A673 (cell line): ENCODE data around the gene RAB23. TPM values are rescaled to one million over a fixed set of nuclear protein-coding genes. Genes with fewer than 3 reads are reported as not detected.

Source experiments
- BruUV-seq: library from RNA; stranded (reverse); fragments of 400-500 nt; replicated peaks from 2 replicates; lab custom pipeline; 2021; lab: Mats Ljungman, UMichigan
- CTCF ChIA-PET: fragments of 300-600 bp; sonication (Branson Sonifier 250); formaldehyde crosslinking; loops from one replicate; lab custom pipeline; 2022; ENCODE audit warnings: antibody characterized with exemption; lab: Charles Lee
- POLR2A ChIA-PET: fragments of 300-600 bp; sonication (Branson Sonifier 250); formaldehyde crosslinking; loops from one replicate; lab custom pipeline; 2022; ENCODE audit warnings: antibody characterized with exemption; ENCODE audit not compliant: low non-redundant PET; lab: Charles Lee
- DNase-seq: peaks from one replicate; pipeline ENCODE4 v3.0.0-alpha.2; 2015; ENCODE audit warnings: low spot score
- H3K27ac ChIP-seq: fragments of 200-600 bp; sonication (generic); 2 replicates; pipeline ENCODE4 v1.5.1; 2016; ENCODE audit warnings: mixed run types, low read depth, mild to moderate bottlenecking, mixed read lengths, antibody characterized with exemption, low read length; ENCODE audit not compliant: poor library complexity, severe bottlenecking
- H3K27me3 ChIP-seq: fragments of 200-600 bp; sonication (generic); replicated peaks from 2 replicates; pipeline ENCODE4 v1.6.1; 2017; ENCODE audit warnings: mixed run types, low read depth, mild to moderate bottlenecking, mixed read lengths, antibody characterized with exemption, low read length; ENCODE audit not compliant: insufficient read depth, poor library complexity
- H3K36me3 ChIP-seq: fragments of 200-600 bp; sonication (generic); 2 replicates; pipeline ENCODE4 v1.6.1; 2016; ENCODE audit warnings: mixed run types, mild to moderate bottlenecking, mixed read lengths, antibody characterized with exemption, low read length; ENCODE audit not compliant: insufficient read depth, poor library complexity, severe bottlenecking
- H3K4me1 ChIP-seq: fragments of 200-600 bp; sonication (generic); 2 replicates; pipeline ENCODE4 v1.6.1; 2017; ENCODE audit warnings: mixed run types, mild to moderate bottlenecking, mixed read lengths, antibody characterized with exemption, low read length; ENCODE audit not compliant: insufficient read depth, poor library complexity, severe bottlenecking
- H3K4me3 ChIP-seq: fragments of 200-600 bp; sonication (generic); 2 replicates; pipeline ENCODE4 v1.5.1; 2016; ENCODE audit warnings: low read depth, mixed run types, mild to moderate bottlenecking, mixed read lengths, low read length; ENCODE audit not compliant: poor library complexity, severe bottlenecking
- H3K9me3 ChIP-seq: fragments of 200-600 bp; sonication (generic); 2 replicates; pipeline ENCODE4 v1.6.1; 2016; ENCODE audit warnings: mixed run types, low read depth, mild to moderate bottlenecking, mixed read lengths, antibody characterized with exemption, low read length; ENCODE audit not compliant: poor library complexity, severe bottlenecking
- EZH2 ChIP-seq: fragments of 200-600 bp; sonication (generic); IDR thresholded peaks from 2 replicates; pipeline ENCODE4 v1.6.1; 2017; ENCODE audit warnings: borderline replicate concordance, low read depth, mild to moderate bottlenecking, mixed read lengths, antibody characterized with exemption, low read length; ENCODE audit not compliant: poor library complexity, severe bottlenecking
- intact Hi-C: fragments of 100-400 bp; cut with micrococcal nuclease; formaldehyde crosslinking; loops from one replicate; pipeline ENCODE4 v1.10.0; 2022; ENCODE audit not compliant: unreplicated experiment
- total RNA-seq: library from RNA; stranded (reverse); gene quantifications from 2 replicates; pipeline ENCODE4 v1.2.3, GENCODE V29; 2021
- TF ChIP-seq, protein P1 (sequence below): fragments of 300-800, 200-600 bp; sonication (generic); conservative IDR thresholded peaks from 2 replicates; pipeline ENCODE4 v1.5.1; 2017; ENCODE audit warnings: low read depth, mild to moderate bottlenecking, antibody characterized with exemption, low read length, moderate library complexity, mixed read lengths

Gene RAB23
- total RNA-seq, 1 experiment from 2014 or later: 17.8 TPM

DNA sequence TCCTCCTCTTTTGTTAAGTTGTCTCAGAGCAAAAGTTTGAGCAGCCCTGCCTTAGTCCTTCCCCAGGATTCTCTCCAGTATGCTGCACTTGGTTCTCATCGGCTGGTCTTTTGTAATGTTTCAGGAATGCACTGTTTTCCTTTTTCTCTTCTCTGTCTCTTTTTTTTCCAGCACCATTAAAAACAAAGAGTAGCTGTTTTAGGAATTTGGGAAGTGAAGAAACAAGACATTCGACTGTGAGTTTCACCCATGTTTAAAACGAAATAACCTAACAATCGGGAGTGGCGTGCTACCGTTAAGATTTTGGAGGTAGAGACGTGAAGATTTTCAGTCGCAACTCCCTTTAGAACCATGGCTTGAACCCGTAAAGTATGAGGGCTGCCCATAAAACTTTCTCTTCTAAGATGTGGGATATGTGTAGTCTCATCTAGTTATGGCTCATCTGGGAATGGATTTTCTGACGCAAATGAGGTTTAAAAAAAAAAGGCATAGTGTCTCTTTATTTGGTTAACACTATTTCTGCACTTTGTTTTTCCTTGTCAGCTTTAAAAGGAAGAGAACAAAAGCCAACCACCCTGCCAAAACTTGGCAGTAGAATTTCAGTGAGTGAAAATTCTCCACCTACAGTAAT is 35.9 kb upstream of the RAB23 start:
- intact Hi-C loops: no loop called here
- H3K27ac ChIP-seq: no peak overlapping the region
- no peaks in the 10 kb centered on the region for H3K9me3 ChIP-seq
- no peak overlapping the region for H3K4me3 ChIP-seq
- CTCF ChIA-PET: no interaction called here
- DNase-seq: no peak
- no peak for TF ChIP-seq EZH2
- TF ChIP-seq, protein P1, sequence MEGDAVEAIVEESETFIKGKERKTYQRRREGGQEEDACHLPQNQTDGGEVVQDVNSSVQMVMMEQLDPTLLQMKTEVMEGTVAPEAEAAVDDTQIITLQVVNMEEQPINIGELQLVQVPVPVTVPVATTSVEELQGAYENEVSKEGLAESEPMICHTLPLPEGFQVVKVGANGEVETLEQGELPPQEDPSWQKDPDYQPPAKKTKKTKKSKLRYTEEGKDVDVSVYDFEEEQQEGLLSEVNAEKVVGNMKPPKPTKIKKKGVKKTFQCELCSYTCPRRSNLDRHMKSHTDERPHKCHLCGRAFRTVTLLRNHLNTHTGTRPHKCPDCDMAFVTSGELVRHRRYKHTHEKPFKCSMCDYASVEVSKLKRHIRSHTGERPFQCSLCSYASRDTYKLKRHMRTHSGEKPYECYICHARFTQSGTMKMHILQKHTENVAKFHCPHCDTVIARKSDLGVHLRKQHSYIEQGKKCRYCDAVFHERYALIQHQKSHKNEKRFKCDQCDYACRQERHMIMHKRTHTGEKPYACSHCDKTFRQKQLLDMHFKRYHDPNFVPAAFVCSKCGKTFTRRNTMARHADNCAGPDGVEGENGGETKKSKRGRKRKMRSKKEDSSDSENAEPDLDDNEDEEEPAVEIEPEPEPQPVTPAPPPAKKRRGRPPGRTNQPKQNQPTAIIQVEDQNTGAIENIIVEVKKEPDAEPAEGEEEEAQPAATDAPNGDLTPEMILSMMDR: no peak
- POLR2A ChIA-PET: no interaction called here
- no TSS peak for BruUV-seq
- H3K4me1 ChIP-seq: no peaks in the 10 kb centered on the region
- no peaks in the 10 kb centered on the region for H3K36me3 ChIP-seq
- H3K27me3 ChIP-seq: no peaks in the 10 kb centered on the region

DNA sequence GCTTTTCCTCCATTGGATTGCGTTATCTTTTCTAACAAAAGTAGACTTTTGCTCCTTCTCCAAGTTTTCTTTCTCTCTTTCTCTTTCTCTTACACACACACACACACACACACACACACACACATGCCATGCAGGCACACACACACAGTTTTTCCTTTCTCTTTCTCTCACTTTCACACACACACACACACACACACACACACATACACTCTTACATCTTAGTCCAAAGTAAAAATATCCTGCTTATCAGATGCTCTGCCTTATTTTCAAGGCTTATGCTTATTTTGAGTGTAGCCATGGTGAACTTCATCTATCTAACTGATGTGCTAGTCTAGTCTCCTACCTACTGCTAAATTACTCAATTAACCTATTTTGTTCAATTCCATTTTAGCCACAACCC is 34.4 kb upstream of the RAB23 start:
- intact Hi-C loops: no loop called here

DNA sequence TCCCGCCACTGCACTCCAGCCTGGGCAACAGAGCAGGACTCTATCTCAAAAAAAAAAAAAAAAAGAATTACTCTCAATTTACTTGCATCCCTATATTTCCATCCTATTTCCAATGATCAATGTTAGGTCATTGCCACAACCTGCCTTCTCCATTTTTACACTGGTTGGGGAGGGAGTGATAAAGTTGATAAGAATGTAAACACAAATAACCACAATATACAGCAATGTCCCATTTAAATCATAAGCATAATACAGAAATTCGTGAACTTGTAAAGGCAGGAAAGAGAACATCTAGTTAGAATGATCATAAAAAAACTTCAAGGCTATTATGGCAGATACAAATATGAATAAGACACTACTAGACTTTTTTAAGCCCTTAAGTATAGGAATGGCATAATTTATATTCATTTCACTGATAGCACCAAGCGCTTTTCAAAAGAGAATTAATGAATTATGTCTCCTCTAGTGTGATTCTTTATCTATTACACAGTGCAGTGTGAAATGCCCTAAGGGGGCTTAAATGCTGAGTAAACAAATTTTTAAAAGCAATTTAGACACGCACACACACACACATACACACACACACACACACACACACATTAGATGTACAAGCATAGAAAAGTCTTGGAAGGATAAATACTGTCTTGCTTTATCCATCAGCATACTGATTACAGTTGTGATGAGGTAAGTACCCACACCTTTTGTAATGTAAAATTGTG is 33.5 kb upstream of the RAB23 start:
- no peaks in the 10 kb centered on the region for H3K36me3 ChIP-seq
- intact Hi-C loops: no loop called here
- TF ChIP-seq, protein P1: no peak
- no peak for TF ChIP-seq EZH2
- H3K27ac ChIP-seq: no peak overlapping the region
- POLR2A ChIA-PET: no interaction called here
- H3K9me3 ChIP-seq: no peaks in the 10 kb centered on the region
- BruUV-seq: no TSS peak
- CTCF ChIA-PET: no interaction called here
- H3K4me3 ChIP-seq: no peak overlapping the region
- DNase-seq: no peak
- H3K4me1 ChIP-seq: no peaks in the 10 kb centered on the region
- no peaks in the 10 kb centered on the region for H3K27me3 ChIP-seq

More for the DNA sequence above, 34.4 kb upstream of the RAB23 start:
- no peaks in the 10 kb centered on the region for H3K27me3 ChIP-seq
- H3K27ac ChIP-seq: no peak overlapping the region
- no TSS peak for BruUV-seq
- no peaks in the 10 kb centered on the region for H3K4me1 ChIP-seq
- H3K36me3 ChIP-seq: no peaks in the 10 kb centered on the region
- CTCF ChIA-PET: no interaction called here
- H3K4me3 ChIP-seq: no peak overlapping the region
- DNase-seq: no peak
- TF ChIP-seq, protein P1: no peak
- TF ChIP-seq EZH2: no peak
- H3K9me3 ChIP-seq: no peaks in the 10 kb centered on the region
- POLR2A ChIA-PET: no interaction called here
